GM23338 (cell line): ENCODE results near the gene ADGRV1. TPM values are rescaled to one million over a fixed set of nuclear protein-coding genes. Genes with fewer than 3 reads are reported as not detected.

Experiments used
- ATAC-seq: fragments of 200-7000 bp; cut with Tn5 transposase; 3 replicates; pipeline ENCODE4 v1.9.1; 2020
- DNase-seq: peaks from one replicate; pipeline ENCODE4 v3.0.0-alpha.2; 2015; ENCODE audit warnings: low spot score
- H2AFZ ChIP-seq: fragments of 200-600 bp; sonication (generic); 2 replicates; pipeline ENCODE4 v1.8.0; 2016; ENCODE audit warnings: antibody characterized with exemption, mild to moderate bottlenecking, moderate library complexity
- H3F3A ChIP-seq: fragments of 200-600 bp; sonication (generic); replicated peaks from 2 replicates; pipeline ENCODE4 v1.8.0; 2017; ENCODE audit warnings: antibody characterized with exemption, mixed run types, low read depth
- H3K27ac ChIP-seq: fragments of 200-600 bp; sonication (generic); 2 replicates; pipeline ENCODE4 v1.6.1; 2016; ENCODE audit warnings: low read depth
- H3K27me3 ChIP-seq: fragments of 200-600 bp; sonication (generic); 2 replicates; pipeline ENCODE4 v1.8.0; 2016; ENCODE audit warnings: mild to moderate bottlenecking, mixed run types, moderate library complexity; ENCODE audit not compliant: insufficient read depth
- H3K36me3 ChIP-seq: fragments of 200-600 bp; sonication (generic); 2 replicates; pipeline ENCODE4 v1.8.0; 2016; ENCODE audit warnings: mild to moderate bottlenecking; ENCODE audit not compliant: insufficient read depth
- H3K4me1 ChIP-seq: fragments of 200-600 bp; sonication (generic); 2 replicates; pipeline ENCODE4 v1.8.0; 2016; ENCODE audit warnings: mild to moderate bottlenecking, moderate library complexity; ENCODE audit not compliant: insufficient read depth
- H3K4me2 ChIP-seq: fragments of 200-600 bp; sonication (generic); 2 replicates; pipeline ENCODE4 v1.7.1; 2017; ENCODE audit warnings: mixed run types
- H3K4me3 ChIP-seq: fragments of 200-600 bp; sonication (generic); 2 replicates; pipeline ENCODE4 v1.6.1; 2016; ENCODE audit warnings: mixed run types
- H3K79me2 ChIP-seq: fragments of 200-600 bp; sonication (generic); replicated peaks from 2 replicates; pipeline ENCODE4 v1.8.0; 2017; ENCODE audit warnings: mild to moderate bottlenecking; ENCODE audit not compliant: insufficient read depth
- H3K9me2 ChIP-seq: fragments of 200-600 bp; sonication (generic); 2 replicates; pipeline ENCODE4 v1.8.0; 2017; ENCODE audit not compliant: insufficient read depth
- H4K20me1 ChIP-seq: fragments of 200-600 bp; sonication (generic); replicated peaks from 2 replicates; pipeline ENCODE4 v1.8.0; 2017; ENCODE audit warnings: mild to moderate bottlenecking; ENCODE audit not compliant: insufficient read depth
- H3K27ac Mint-ChIP-seq: 2 replicates; pipeline ENCODE4 v1.8.0; 2020; ENCODE audit warnings: inconsistent platforms, mild to moderate bottlenecking, moderate library complexity, mixed read lengths
- H3K27me3 Mint-ChIP-seq: 3 replicates; pipeline ENCODE4 v1.8.0; 2022; ENCODE audit warnings: low read depth, mild to moderate bottlenecking, moderate library complexity, mixed read lengths, inconsistent platforms; ENCODE audit not compliant: insufficient read depth, poor library complexity
- H3K36me3 Mint-ChIP-seq: 3 replicates; pipeline ENCODE4 v1.8.0; 2021; ENCODE audit warnings: low read depth, mild to moderate bottlenecking, inconsistent platforms, moderate library complexity, mixed read lengths
- H3K4me1 Mint-ChIP-seq: 3 replicates; pipeline ENCODE4 v1.8.0; 2020; ENCODE audit warnings: mild to moderate bottlenecking, inconsistent platforms, mixed read lengths
- H3K4me3 Mint-ChIP-seq: 3 replicates; pipeline ENCODE4 v1.8.0; 2021; ENCODE audit warnings: moderate library complexity, mild to moderate bottlenecking, inconsistent platforms, mixed read lengths
- H3K9me3 Mint-ChIP-seq: 3 replicates; pipeline ENCODE4 v1.8.0; 2020; ENCODE audit warnings: moderate library complexity, mild to moderate bottlenecking, inconsistent platforms, mixed read lengths
- CTCF ChIP-seq, 2 experiments: fragments of 200-600 bp in 1 of 2; sonication (generic) in 1 of 2; conservative IDR thresholded peaks; 2 replicates each; pipeline versions ENCODE4 v1.5.1 to v1.6.1; 2016 to 2017; ENCODE audit warnings: antibody characterized with exemption in 2 of 2, low read depth in 2 of 2, mild to moderate bottlenecking in 2 of 2, moderate library complexity in 1 of 2
- ETS1 ChIP-seq: IDR thresholded peaks from 2 replicates; pipeline ENCODE4 v1.6.1; 2016; ENCODE audit warnings: antibody characterized with exemption
- EZH2phosphoT487 ChIP-seq: fragments of 200-600 bp; sonication (generic); IDR thresholded peaks from one replicate; pipeline ENCODE4 v1.8.1; 2018; ENCODE audit warnings: antibody characterized with exemption; ENCODE audit not compliant: unreplicated experiment
- NANOG ChIP-seq: IDR thresholded peaks from 2 replicates; pipeline ENCODE4 v1.6.1; 2016; ENCODE audit warnings: antibody characterized with exemption, borderline replicate concordance
- REST ChIP-seq: IDR thresholded peaks from one replicate; pipeline ENCODE4 v1.6.1; 2018; ENCODE audit warnings: antibody characterized with exemption; ENCODE audit not compliant: unreplicated experiment
- ZNF462 ChIP-seq: fragments of 250-450 bp; sonication (Bioruptor Pico); IDR thresholded peaks from 2 replicates; pipeline ENCODE4 v1.5.0; 2020; ENCODE audit warnings: mild to moderate bottlenecking, moderate library complexity
- polyA plus RNA-seq: library from polyadenylated mRNA; unstranded; fragments of >200 nt; fragmentation: Nextera tagmentation; extraction: Ambion mirVana; gene quantifications from 2 replicates; pipeline ENCODE4 v1.2.1, GENCODE V29; 2016
- total RNA-seq: library from RNA; depleted of rRNA; stranded (reverse); fragments of >200 nt; shearing (Covaris generic); gene quantifications from 2 replicates; pipeline ENCODE4 v1.2.3, GENCODE V29; 2014

The ADGRV1 gene
- total and polyA plus RNA-seq, 2 experiments from 2014 or later = 46.1 to 149 TPM

- TF ChIP-seq REST (no peak), ETS1 (no peak), EZH2phosphoT487 (no peak), NANOG (no peak)
Observed at GRCh38 chr5:90852531-90852930, 293.9 kb downstream of the ADGRV1 start (continued).

- Histone ChIP-seq H3K27ac (no peak overlapping the region), H3K36me3 (peaks cover 10% of the 10 kb centered on the region; the same call in 1 of the 2 replicates), H3K4me1 (no peaks in the 10 kb centered on the region), H3F3A (no peaks in the 10 kb centered on the region), H2AFZ (no peak overlapping the region), H3K4me2 (no peak overlapping the region), H3K27me3 (no peaks in the 10 kb centered on the region), H3K9me2 (no peaks in the 10 kb centered on the region), H4K20me1 (no peaks in the 10 kb centered on the region; the same call in 1 of the 2 replicates), H3K4me3 (no peak overlapping the region), H3K79me2 (no peaks in the 10 kb centered on the region)
- TF ChIP-seq EZH2phosphoT487 = no peak
- no peak for TF ChIP-seq NANOG
- TF ChIP-seq CTCF (conservative IDR thresholded peaks at IDR 0.05; ENCODE audit: low read depth in 2 of 2) = no peak
- TF ChIP-seq REST = no peak
- no peak for TF ChIP-seq ZNF462 (CRISPR knock-in tag)
- H3K4me3 Mint-ChIP-seq = no peak overlapping the region
- H3K4me1 Mint-ChIP-seq = no peaks in the 10 kb centered on the region
- no peaks in the 10 kb centered on the region for H3K9me3 Mint-ChIP-seq
- H3K36me3 Mint-ChIP-seq = no peaks in the 10 kb centered on the region; the same call in 1 of the 3 replicates
- no peak for ATAC-seq
- no peak overlapping the region for H3K27ac Mint-ChIP-seq
- no peaks in the 10 kb centered on the region for H3K27me3 Mint-ChIP-seq
- DNase-seq = no peak
Observed at GRCh38 chr5:90853750-90854149, 295.2 kb downstream of the ADGRV1 start.
